Thyroid gland (tissue), 4 donors: ENCODE results near the gene SCAMP1. TPM values are rescaled to one million over a fixed set of nuclear protein-coding genes. Genes with fewer than 3 reads are reported as not detected.
A peak's percentile ranks its signal among the peaks of the same experiment; 100 is the strongest.

Source experiments
- DNase-seq, 2 donors: peaks; one replicate each; pipeline ENCODE4 v3.0.0-alpha.2; 2019
- H3K27ac ChIP-seq, 3 donors: fragments of 200-600 bp; sonication (generic); 1 replicate in 2 of 3; 2 replicates in 1 of 3; pipeline ENCODE4 v1.5.1; 2016 to 2019; ENCODE audit warnings: mild to moderate bottlenecking in 1 of 3, moderate library complexity in 1 of 3
- H3K27me3 ChIP-seq: fragments of 200-600 bp; sonication (generic); one replicate; pipeline ENCODE4 v1.5.1; 2019
- H3K36me3 ChIP-seq, 2 donors: fragments of 200-600 bp; sonication (generic); one replicate each; pipeline ENCODE4 v1.5.1; 2016 to 2019
- H3K4me1 ChIP-seq, 2 donors: fragments of 200-600 bp; sonication (generic); one replicate each; pipeline ENCODE4 v1.5.1; 2017 to 2019
- H3K4me3 ChIP-seq, 3 donors: fragments of 200-600 bp; sonication (generic); replicated peaks in 1 of 3; 1 replicate in 2 of 3; 2 replicates in 1 of 3; pipeline ENCODE4 v1.5.1; 2016; ENCODE audit warnings: mild to moderate bottlenecking in 1 of 3
- H3K9me3 ChIP-seq: fragments of 200-600 bp; sonication (generic); one replicate; pipeline ENCODE4 v1.5.1; 2017
- CTCF ChIP-seq, 6 experiments: fragments of 200-600 bp in 3 of 6; fragments of 450-650 bp in 3 of 6; sonication (generic) in 3 of 6; IDR thresholded peaks; one replicate each; pipeline ENCODE4 v1.5.1; 2016 to 2019; ENCODE audit warnings: antibody characterized with exemption in 6 of 6, mild to moderate bottlenecking in 2 of 6, inconsistent platforms in 1 of 6, moderate library complexity in 1 of 6
- POLR2A ChIP-seq, 2 donors: fragments of 450-650 bp; IDR thresholded peaks; one replicate each; pipeline ENCODE4 v1.6.1; 2017; ENCODE audit warnings: antibody characterized with exemption in 2 of 2, mild to moderate bottlenecking in 2 of 2, moderate library complexity in 1 of 2
- WGBS, 2 donors: methylation state at CpG; one replicate each; pipeline ENCODE4 v1.1.5; 2017; 5-methylcytosine and 5-hydroxymethylcytosine counted together
- intact Hi-C: fragments of 100-400 bp; cut with DNase I; formaldehyde crosslinking; loops from one replicate; pipeline ENCODE4 v1.15.1; 2023
- total RNA-seq, 4 donors: library from RNA; depleted of rRNA; stranded (reverse); fragments of >200 nt; gene quantifications; one replicate each; pipeline ENCODE4 v1.2.3, GENCODE V29; 2016

SCAMP1 gene
- total RNA-seq = 10 to 100 TPM; 45.0 to 56.1 (median 49.9) TPM

GRCh38 chr5:78359831-78360673 is at the start of gene SCAMP1:
SCAMP1 (plus strand) TSS chr5:78360617; CDS start chr5:78360672, 55 bp downstream.
- 0 to 3% methylated on average over 23 to 34 of the region's 79 CpGs for WGBS, 2 donors
- peak; percentile 34 to 91 for TF ChIP-seq POLR2A (IDR thresholded peaks at IDR 0.05)
- peak in 4 of 6 experiments; percentile 28 to 68 (median 60) for TF ChIP-seq CTCF (IDR thresholded peaks at IDR 0.05)
- Histone ChIP-seq H3K9me3 (no peaks in the 10 kb centered on the region), H3K27me3 (no peaks in the 10 kb centered on the region), H3K4me1 (peaks cover 9 to 22% of the 10 kb centered on the region in 2 donors), H3K4me3 (peak within 1 kb of the TSS; percentile 86 to 96 (median 94)), H3K27ac (peak within 1 kb of the TSS; percentile 74 to 93 (median 91)), H3K36me3 (no peaks in the 10 kb centered on the region)
- intact Hi-C loops = loop anchor here (10.0 kb wide), 1 partner anchor 165 kb away; no protein-coding TSS in a partner anchor
- DNase-seq = peak; percentile 90 to 92

- no peaks in the 10 kb centered on the region for H3K27me3 ChIP-seq
- no peaks in the 10 kb centered on the region for H3K9me3 ChIP-seq
- no peak for DNase-seq
- intact Hi-C loops = no loop called here
- H3K36me3 ChIP-seq = no peaks in the 10 kb centered on the region
- H3K4me3 ChIP-seq = no peak overlapping the region
- H3K4me1 ChIP-seq = no peaks in the 10 kb centered on the region
- 88 to 97% methylated on average over 5 of the region's 5 CpGs for WGBS, 2 donors
- H3K27ac ChIP-seq = no peak overlapping the region
- TF ChIP-seq CTCF (IDR thresholded peaks at IDR 0.05) = no peak
- TF ChIP-seq POLR2A (IDR thresholded peaks at IDR 0.05) = no peak
Measured at GRCh38 chr5:78317515-78317914, 42.9 kb upstream of the SCAMP1 start.

- TF ChIP-seq CTCF (IDR thresholded peaks at IDR 0.05) = no peak
- no peak for TF ChIP-seq POLR2A (IDR thresholded peaks at IDR 0.05)
- 95% methylated on average over 3 of the region's 3 CpGs for WGBS, 2 donors
- H3K36me3 ChIP-seq = no peaks in the 10 kb centered on the region
- no peak overlapping the region for H3K4me3 ChIP-seq
- no peak for DNase-seq
- H3K27me3 ChIP-seq = no peaks in the 10 kb centered on the region
- intact Hi-C loops = no loop called here
- H3K9me3 ChIP-seq = no peaks in the 10 kb centered on the region
- no peak overlapping the region for H3K27ac ChIP-seq
- H3K4me1 ChIP-seq = no peaks in the 10 kb centered on the region
Measured at GRCh38 chr5:78318337-78318736, 42.1 kb upstream of the SCAMP1 start.

GRCh38 chr5:78320401-78320800 is 40.0 kb upstream of the SCAMP1 start:
- no peak for DNase-seq
- Histone ChIP-seq H3K27me3 (no peaks in the 10 kb centered on the region), H3K27ac (no peak overlapping the region), H3K36me3 (no peaks in the 10 kb centered on the region), H3K4me3 (no peak overlapping the region), H3K4me1 (no peaks in the 10 kb centered on the region), H3K9me3 (no peaks in the 10 kb centered on the region)
- TF ChIP-seq CTCF (IDR thresholded peaks at IDR 0.05) (peak in 4 of 6 experiments; percentile 33 to 71 (median 59)), POLR2A (IDR thresholded peaks at IDR 0.05) (no peak)
- WGBS, 2 donors = 48 to 51% methylated on average over 2 of the region's 2 CpGs
- intact Hi-C loops = no loop called here

- peaks cover 0 to 2% of the 10 kb centered on the region in 2 donors for H3K4me1 ChIP-seq
- DNase-seq = no peak
- TF ChIP-seq CTCF (IDR thresholded peaks at IDR 0.05) = no peak
- no peak for TF ChIP-seq POLR2A (IDR thresholded peaks at IDR 0.05)
- H3K9me3 ChIP-seq = no peaks in the 10 kb centered on the region
- H3K27me3 ChIP-seq = no peaks in the 10 kb centered on the region
- H3K36me3 ChIP-seq = no peaks in the 10 kb centered on the region
- no peak overlapping the region for H3K4me3 ChIP-seq
- intact Hi-C loops = no loop called here
- no peak overlapping the region for H3K27ac ChIP-seq
Measured at GRCh38 chr5:78323241-78323640, 37.2 kb upstream of the SCAMP1 start.
